Fibroblast of mammary gland (primary cell): ENCODE measurements around the gene SLX4IP.
A peak's percentile ranks its signal among the peaks of the same experiment; 100 is the strongest.

Source experiments
- DNase-seq: peaks from one replicate; pipeline ENCODE4 v3.0.0-alpha.2; 2010; ENCODE audit warnings: low read depth
- H3K4me3 ChIP-seq: 2 replicates; pipeline ENCODE4 v1.5.1; 2011; ENCODE audit warnings: low read depth, mild to moderate bottlenecking, low read length, moderate library complexity; ENCODE audit not compliant: control insufficient read depth
- CTCF ChIP-seq: conservative IDR thresholded peaks from 2 replicates; pipeline ENCODE4 v1.5.1; 2011; ENCODE audit warnings: low read depth, low read length, inconsistent platforms; ENCODE audit not compliant: control insufficient read depth, insufficient read depth

Gene SLX4IP

GRCh38 chr20:10402938-10403608 lies 32.0 kb upstream of the SLX4IP start:
- DNase-seq, result peak; percentile 34
- TF ChIP-seq CTCF, result no peak
- H3K4me3 ChIP-seq, result no peak overlapping the region

- no peak overlapping the region for H3K4me3 ChIP-seq
- TF ChIP-seq CTCF, result no peak
- no peak for DNase-seq
Observed at GRCh38 chr20:10404023-10404628, 31.0 kb upstream of the SLX4IP start.

- DNase-seq, result no peak
- no peak overlapping the region for H3K4me3 ChIP-seq
- no peak for TF ChIP-seq CTCF
Observed at GRCh38 chr20:10404959-10405530, 30.1 kb upstream of the SLX4IP start.

GRCh38 chr20:10408108-10408813 lies 26.8 kb upstream of the SLX4IP start:
- no peak for TF ChIP-seq CTCF
- H3K4me3 ChIP-seq, result no peak overlapping the region
- no peak for DNase-seq

GRCh38 chr20:10411673-10412072 lies 23.4 kb upstream of the SLX4IP start:
- TF ChIP-seq CTCF, result no peak
- no peak overlapping the region for H3K4me3 ChIP-seq
- DNase-seq, result no peak

GRCh38 chr20:10412591-10413408 lies 22.3 kb upstream of the SLX4IP start:
- peak; percentile 15 for DNase-seq
- peak; percentile 17 for TF ChIP-seq CTCF
- no peak overlapping the region for H3K4me3 ChIP-seq
